IPS-15b (cell line): ENCODE results near the gene RSPH10B2.
"Not testable (repeated sequence)": the region's sequence is repeated elsewhere in the genome, so short reads cannot be mapped to it uniquely, and the experiment has no call there.

Source experiments
- H3K27me3 ChIP-seq: one replicate; pipeline ENCODE4 v1.6.1; 2013; ENCODE audit warnings: low read length; ENCODE audit not compliant: control insufficient read depth, insufficient read depth
- H3K36me3 ChIP-seq: one replicate; pipeline ENCODE4 v1.6.1; 2013; ENCODE audit warnings: low read length; ENCODE audit not compliant: control insufficient read depth, insufficient read depth
- H3K4me1 ChIP-seq: one replicate; pipeline ENCODE4 v1.6.1; 2013; ENCODE audit warnings: mild to moderate bottlenecking, low read length; ENCODE audit not compliant: control insufficient read depth, insufficient read depth
- H3K4me3 ChIP-seq: one replicate; pipeline ENCODE4 v1.5.1; 2013; ENCODE audit warnings: low read depth, low read length
- H3K9ac ChIP-seq: one replicate; pipeline ENCODE4 v1.6.1; 2013; ENCODE audit warnings: low read depth, mild to moderate bottlenecking, low read length
- H3K9me3 ChIP-seq: one replicate; pipeline ENCODE4 v1.6.1; 2013; ENCODE audit warnings: mild to moderate bottlenecking, low read length; ENCODE audit not compliant: control insufficient read depth, insufficient read depth

The RSPH10B2 gene

DNA sequence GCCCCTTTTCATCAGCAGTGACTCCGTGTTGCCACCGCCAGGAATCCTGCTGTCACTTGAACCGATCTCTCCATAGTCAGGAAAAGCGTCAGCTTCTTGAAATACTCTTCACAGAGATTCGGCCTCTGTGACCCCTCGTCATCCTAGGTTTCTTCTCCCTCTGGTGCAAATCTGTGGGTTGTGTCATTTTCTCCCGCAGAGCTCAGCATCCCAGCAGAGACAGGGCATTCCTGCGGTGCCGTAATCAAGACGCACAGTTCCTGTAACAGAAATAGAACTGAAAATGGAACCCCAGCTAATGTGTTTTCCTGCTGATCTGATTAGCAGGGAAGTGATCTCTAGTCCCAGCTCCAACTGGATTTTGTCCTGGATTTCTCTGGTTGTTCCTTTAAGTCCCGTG, 40.4 kb downstream of the RSPH10B2 start:
- H3K36me3 ChIP-seq, H3K9me3 ChIP-seq, H3K9ac ChIP-seq, H3K4me3 ChIP-seq, H3K27me3 ChIP-seq, H3K4me1 ChIP-seq: not testable (repeated sequence)

DNA sequence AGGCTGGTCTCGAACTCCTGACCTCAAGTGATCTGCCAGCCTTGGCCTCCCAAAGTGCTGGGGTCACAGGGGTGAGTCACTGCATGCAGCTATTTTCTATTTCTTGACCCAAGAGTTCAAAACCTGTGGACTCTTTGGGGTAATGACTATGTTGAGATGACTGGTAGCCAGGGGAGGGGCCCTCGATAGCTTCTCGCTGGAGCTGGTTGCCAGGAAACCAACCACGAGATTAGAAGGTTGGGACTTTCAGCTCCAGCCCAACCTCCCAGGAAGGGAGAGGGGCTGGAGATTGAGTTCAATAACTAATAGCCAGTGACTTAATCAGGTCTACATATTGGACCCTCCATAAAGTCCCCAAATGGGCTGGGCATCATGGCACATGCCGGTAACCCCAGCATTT, 43.3 kb downstream of the RSPH10B2 start:
- not testable (repeated sequence) for H3K9ac ChIP-seq, H3K36me3 ChIP-seq, H3K4me1 ChIP-seq, H3K27me3 ChIP-seq, H3K4me3 ChIP-seq, H3K9me3 ChIP-seq

DNA sequence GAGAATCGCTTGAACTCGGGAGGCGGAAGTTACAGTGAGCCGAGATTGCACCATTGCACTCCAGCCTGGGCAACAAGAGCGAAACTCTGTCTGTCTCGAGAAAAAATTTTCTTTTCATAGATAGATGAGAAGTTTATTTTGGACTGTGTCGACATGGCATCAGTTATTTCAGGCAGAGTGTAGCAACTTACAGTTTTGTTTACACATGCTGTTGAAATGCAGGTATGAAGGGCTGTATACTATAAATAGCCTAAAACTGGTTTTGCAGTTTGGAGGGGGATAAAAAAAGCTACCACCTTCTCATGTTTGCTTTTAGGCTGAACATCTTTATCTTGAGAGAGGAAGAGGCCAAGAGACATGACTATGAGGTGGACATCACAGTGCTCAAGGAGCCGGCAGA, 44.1 kb downstream of the RSPH10B2 start:
- not testable (repeated sequence) for H3K27me3 ChIP-seq, H3K4me1 ChIP-seq, H3K9ac ChIP-seq, H3K9me3 ChIP-seq, H3K4me3 ChIP-seq, H3K36me3 ChIP-seq

DNA sequence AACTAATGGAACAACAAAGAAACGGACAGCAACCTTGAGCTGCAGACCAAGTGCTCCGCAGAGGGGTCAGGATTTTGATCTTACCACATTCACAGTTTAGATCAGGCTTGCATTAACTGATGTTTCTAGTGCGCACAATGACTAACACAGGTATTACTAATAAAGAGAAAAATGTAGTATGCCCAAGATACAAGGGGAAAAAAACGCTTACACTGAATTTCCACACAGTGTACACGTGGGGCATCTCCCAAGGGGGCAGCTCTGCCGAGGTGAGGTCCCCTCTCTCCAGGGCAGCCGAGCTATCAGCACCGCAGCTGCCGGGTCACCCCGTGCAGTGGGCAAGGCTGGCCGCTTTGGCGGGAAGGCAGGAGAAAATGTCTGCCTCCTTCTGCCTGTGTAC, 46.0 kb downstream of the RSPH10B2 start:
- not testable (repeated sequence) for H3K9ac ChIP-seq, H3K9me3 ChIP-seq, H3K27me3 ChIP-seq, H3K4me1 ChIP-seq, H3K36me3 ChIP-seq, H3K4me3 ChIP-seq

DNA sequence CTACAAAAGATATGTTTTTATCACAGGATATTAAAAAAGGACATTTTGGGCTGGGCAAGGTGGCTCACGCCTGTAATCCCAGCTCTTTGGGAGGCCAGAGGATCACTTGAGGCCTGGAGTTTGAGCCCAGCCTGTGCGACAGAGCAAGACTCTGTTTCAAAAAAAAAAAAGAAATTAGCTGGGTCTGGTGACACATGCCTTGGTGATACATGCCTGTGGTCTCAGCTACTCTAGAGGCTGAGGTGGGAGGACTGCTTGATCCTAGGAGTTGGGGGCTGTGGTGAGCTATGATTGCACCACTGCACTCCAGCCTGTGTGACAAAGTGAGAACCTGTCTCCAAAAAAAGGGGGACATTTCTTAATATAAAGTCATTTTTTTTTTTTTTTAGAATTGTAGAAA, 46.4 kb downstream of the RSPH10B2 start:
- not testable (repeated sequence) for H3K4me3 ChIP-seq, H3K27me3 ChIP-seq, H3K4me1 ChIP-seq, H3K9me3 ChIP-seq, H3K36me3 ChIP-seq, H3K9ac ChIP-seq

DNA sequence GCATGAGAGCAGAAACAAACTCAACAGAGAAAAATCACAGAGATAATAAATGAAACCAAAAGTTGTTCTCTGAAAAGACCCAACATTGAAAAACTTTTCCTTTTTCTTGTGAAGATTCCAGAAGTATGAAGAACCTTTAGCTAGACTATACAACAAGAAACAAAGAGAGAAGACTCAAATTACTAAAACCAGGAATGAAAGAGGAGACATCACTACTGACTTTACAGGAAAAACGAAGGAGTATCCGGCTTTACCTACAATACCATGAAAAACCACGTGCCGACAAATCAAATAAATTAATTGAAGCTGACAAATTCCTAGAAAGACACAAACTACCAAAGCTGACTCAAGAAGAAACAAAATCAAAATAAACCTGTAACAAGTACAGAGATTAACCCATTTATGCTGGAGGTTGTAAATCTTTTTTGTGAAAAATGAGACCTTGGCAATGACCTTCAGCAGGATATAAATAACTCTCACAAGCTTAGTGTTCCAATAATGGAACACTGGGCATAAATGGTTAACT, 53.6 kb downstream of the RSPH10B2 start:
- H3K9ac ChIP-seq, H3K4me3 ChIP-seq, H3K27me3 ChIP-seq, H3K4me1 ChIP-seq, H3K36me3 ChIP-seq, H3K9me3 ChIP-seq: not testable (repeated sequence)

DNA sequence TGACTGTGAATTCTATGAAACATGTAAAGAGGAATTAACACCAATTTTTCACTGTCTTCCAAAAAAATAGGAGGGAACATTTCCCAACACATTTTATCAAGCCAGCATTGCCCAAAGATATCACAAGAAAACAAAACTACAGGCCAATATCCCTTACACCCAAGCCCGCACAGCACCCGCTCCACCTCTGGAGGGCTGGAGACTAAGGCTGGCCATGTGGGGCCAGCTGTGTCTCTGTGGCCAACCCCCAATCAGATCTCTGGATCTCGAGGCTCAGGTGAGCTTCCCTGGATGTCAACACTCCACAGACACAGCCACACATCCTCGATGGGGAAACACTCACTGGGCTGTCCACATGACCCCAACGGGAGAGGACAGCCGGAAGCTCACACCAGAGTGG, 54.1 kb downstream of the RSPH10B2 start:
- not testable (repeated sequence) for H3K36me3 ChIP-seq, H3K4me1 ChIP-seq, H3K4me3 ChIP-seq, H3K9ac ChIP-seq, H3K27me3 ChIP-seq, H3K9me3 ChIP-seq

DNA sequence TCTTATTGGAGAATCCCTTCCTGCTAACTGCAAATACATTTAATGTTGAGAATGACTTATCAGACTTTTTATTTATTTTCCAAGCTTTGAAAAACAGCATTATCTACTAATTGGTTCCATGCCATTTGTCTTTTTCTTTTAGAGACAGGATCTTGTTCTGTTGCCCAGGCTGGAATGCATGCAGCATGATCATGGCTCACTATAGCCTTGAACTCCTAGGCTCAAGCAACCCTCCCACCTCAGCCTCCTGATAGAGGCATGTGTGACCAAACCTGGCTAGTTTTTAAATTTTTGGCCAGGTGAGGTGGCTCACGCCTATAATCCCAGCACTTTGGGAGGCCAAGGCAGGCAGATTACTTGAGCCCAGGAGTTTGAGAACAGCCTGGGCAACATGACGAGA, 59.1 kb downstream of the RSPH10B2 start:
- H3K4me1 ChIP-seq, H3K4me3 ChIP-seq, H3K9me3 ChIP-seq, H3K9ac ChIP-seq, H3K36me3 ChIP-seq, H3K27me3 ChIP-seq: not testable (repeated sequence)

DNA sequence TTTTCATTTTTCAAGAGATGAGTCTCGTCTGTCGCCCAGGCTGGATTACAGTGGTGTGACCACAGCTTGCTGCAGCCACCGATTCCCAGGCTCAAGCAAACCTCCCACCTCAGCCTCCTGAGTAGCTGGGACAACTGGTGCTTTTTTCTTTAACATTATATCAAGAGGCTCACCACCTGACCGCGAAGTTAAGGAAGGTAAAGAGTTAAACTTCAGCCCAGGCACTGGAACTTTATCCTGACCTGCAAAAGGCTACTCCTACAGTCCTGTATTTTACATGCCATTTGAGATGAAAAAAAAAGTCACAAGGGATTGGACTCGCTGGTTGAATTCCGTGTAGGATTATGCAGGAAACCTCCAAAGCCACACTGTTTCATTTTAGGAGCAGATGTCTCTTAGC, 61.6 kb downstream of the RSPH10B2 start:
- not testable (repeated sequence) for H3K4me3 ChIP-seq, H3K9ac ChIP-seq, H3K9me3 ChIP-seq, H3K4me1 ChIP-seq, H3K36me3 ChIP-seq, H3K27me3 ChIP-seq

DNA sequence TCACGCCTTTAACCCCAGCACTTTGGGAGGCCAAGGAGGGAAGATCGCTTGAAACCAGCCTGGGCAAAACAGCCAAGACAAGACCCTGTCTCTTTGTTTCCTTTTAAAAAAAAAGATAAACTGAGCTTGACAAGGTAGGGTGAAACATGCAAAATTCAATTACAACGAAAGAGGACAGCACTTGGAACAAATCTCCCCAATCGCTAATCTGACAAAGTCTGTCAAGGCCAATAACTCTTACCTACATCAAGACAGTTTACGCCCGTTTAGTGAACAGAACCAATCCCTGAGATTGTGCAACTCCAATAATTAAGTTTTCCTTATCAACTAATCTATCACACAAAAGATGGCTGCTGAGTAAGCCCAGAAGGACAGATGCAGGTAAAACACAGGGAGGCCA, 67.7 kb downstream of the RSPH10B2 start:
- not testable (repeated sequence) for H3K27me3 ChIP-seq, H3K9ac ChIP-seq, H3K4me1 ChIP-seq, H3K4me3 ChIP-seq, H3K9me3 ChIP-seq, H3K36me3 ChIP-seq

DNA sequence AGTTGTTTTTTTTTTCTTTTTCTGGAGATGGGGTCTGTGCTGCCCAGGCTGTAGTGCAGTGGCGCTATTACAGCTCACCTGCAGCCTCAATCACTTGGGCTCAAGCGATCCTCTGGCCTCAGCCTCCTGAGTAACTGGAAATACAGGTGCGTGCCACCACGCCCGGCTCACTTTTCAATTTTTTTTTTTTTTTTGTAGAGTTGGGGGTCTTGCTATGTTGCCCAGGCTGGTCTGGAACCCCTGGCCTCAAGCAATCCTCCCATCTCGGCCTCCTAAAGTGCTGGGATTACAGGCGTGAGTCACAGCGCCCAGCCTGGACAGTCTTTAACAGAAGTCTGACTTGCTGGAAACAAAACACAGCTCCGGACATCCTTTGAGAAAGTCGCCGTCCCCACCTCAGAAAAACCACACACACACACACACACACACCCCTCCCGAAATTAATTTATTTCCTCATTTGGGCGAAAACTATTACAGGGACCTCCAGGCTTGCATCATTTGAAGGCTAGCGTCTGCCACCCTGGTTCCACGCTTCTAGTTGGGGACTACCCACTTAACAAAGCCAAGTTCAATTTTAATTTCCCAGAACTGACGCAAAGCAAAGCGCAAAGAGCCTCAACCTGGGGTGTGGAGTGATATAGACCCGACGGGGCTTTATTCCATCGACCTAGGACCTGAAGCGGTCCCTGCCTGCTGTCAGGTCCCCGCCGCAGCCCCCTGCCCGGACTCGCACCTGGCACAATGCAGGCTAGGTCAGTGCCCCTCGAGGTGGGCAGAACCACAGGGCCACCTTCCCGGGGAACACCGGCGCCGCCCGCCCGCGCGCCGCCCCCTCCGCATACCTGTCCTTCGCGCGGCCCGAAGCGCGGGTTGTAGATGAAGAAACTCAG, 71.6 kb downstream of the RSPH10B2 start:
- H3K4me3 ChIP-seq, H3K4me1 ChIP-seq, H3K36me3 ChIP-seq, H3K9me3 ChIP-seq, H3K9ac ChIP-seq, H3K27me3 ChIP-seq: not testable (repeated sequence)

DNA sequence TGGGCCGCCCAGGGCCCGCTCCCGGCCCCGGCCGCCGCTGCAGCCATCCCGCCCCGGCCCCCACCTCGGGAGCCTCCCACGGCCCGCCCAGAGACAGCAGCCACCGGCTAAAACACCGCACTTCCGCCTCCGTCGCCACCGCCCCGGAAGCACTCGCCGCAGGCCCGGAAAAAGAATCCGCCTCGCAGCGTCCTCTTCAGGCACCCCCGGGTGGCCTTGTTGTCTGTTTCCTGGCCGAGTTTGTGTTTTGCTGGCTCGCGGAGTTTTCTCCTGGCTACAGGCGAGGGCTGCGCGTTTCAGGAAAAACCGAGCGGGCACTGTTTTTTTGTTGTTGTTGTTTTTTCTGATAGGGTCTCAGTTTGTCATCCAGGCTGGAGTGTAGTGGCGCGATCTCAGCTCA, 72.2 kb downstream of the RSPH10B2 start, which contains the start of gene CCZ1B:
Gene CCZ1B (minus strand): TSS at position 125 of the 400 bp plus-strand sequence. CDS start 78 bp downstream, at position 47.
- not testable (repeated sequence) for H3K27me3 ChIP-seq, H3K36me3 ChIP-seq, H3K9me3 ChIP-seq, H3K4me1 ChIP-seq, H3K9ac ChIP-seq
- peak within 1 kb of the TSS; percentile 49 for H3K4me3 ChIP-seq
